LNCAP (cell line): ENCODE data around the gene ALAS1.

Experiments used
- CTCF ChIP-seq: fragments of 450-650 bp; IDR thresholded peaks from 2 replicates; pipeline ENCODE4 v1.5.1; 2017; ENCODE audit warnings: mild to moderate bottlenecking

Gene ALAS1

GRCh38 chr3:52197842-52198625 lies at the start of gene ALAS1:
Gene ALAS1, plus strand, starts transcription at chr3:52198160. Its CDS starts 1,082 bp downstream, at chr3:52199242.
- TF ChIP-seq CTCF = no peak

- no peak for TF ChIP-seq CTCF
Observed at GRCh38 chr3:52149021-52149420, 48.9 kb upstream of the ALAS1 start.

- no peak for TF ChIP-seq CTCF
Observed at GRCh38 chr3:52149726-52150125, 48.2 kb upstream of the ALAS1 start.

- no peak for TF ChIP-seq CTCF
Observed at GRCh38 chr3:52150357-52150756, 47.6 kb upstream of the ALAS1 start.

GRCh38 chr3:52150860-52151259 lies 47.1 kb upstream of the ALAS1 start:
- no peak for TF ChIP-seq CTCF

GRCh38 chr3:52153389-52154096 lies 44.4 kb upstream of the ALAS1 start:
- no peak for TF ChIP-seq CTCF

- TF ChIP-seq CTCF = no peak
Observed at GRCh38 chr3:52154135-52155094, 43.5 kb upstream of the ALAS1 start, which contains the start of gene POC1A. Gene POC1A, minus strand, starts transcription at chr3:52154423. Its CDS starts 51 bp downstream, at chr3:52154372.
